Liver (tissue), 3 donors: ENCODE measurements around the gene LTK.

ENCODE experiments used
- ATF3 ChIP-seq: IDR thresholded peaks from 2 replicates; pipeline ENCODE4 v1.6.1; 2016; ENCODE audit warnings: antibody characterized with exemption
- CTCF ChIP-seq: fragments of 150-350 bp; IDR thresholded peaks from 2 replicates; pipeline ENCODE4 v1.5.1; 2017; ENCODE audit warnings: improper control_type of control experiment, low read depth, low read length; ENCODE audit not compliant: missing input control
- EGR1 ChIP-seq, 2 donors: IDR thresholded peaks; 2 replicates each; pipeline ENCODE4 v1.6.1; 2016 to 2018; ENCODE audit warnings: antibody characterized with exemption in 2 of 2, low read depth in 2 of 2
- FOXA2 ChIP-seq: IDR thresholded peaks from 2 replicates; pipeline ENCODE4 v1.6.1; 2016; ENCODE audit warnings: antibody characterized with exemption
- GABPA ChIP-seq, 2 donors: IDR thresholded peaks in 1 of 2; conservative IDR thresholded peaks in 1 of 2; 2 replicates each; pipeline ENCODE4 v1.6.1; 2016; ENCODE audit warnings: antibody characterized with exemption in 2 of 2, mild to moderate bottlenecking in 1 of 2, moderate library complexity in 1 of 2
- HNF4A ChIP-seq, 2 donors: conservative IDR thresholded peaks; 2 replicates each; pipeline ENCODE4 v1.6.1; 2016; ENCODE audit warnings: antibody characterized with exemption in 2 of 2, mild to moderate bottlenecking in 2 of 2
- RAD21 ChIP-seq, 2 donors: IDR thresholded peaks; 2 replicates each; pipeline ENCODE4 v1.6.1; 2016; ENCODE audit warnings: antibody characterized with exemption in 2 of 2, mild to moderate bottlenecking in 2 of 2
- SP1 ChIP-seq: IDR thresholded peaks from 2 replicates; pipeline ENCODE4 v1.6.1; 2018; ENCODE audit warnings: antibody characterized with exemption, mild to moderate bottlenecking
- TAF1 ChIP-seq: conservative IDR thresholded peaks from 2 replicates; pipeline ENCODE4 v1.6.1; 2016; ENCODE audit warnings: antibody characterized with exemption, mild to moderate bottlenecking
- YY1 ChIP-seq: IDR thresholded peaks from 2 replicates; pipeline ENCODE4 v1.6.1; 2016; ENCODE audit warnings: antibody characterized with exemption, mild to moderate bottlenecking
- ZBTB33 ChIP-seq: IDR thresholded peaks from 2 replicates; pipeline ENCODE4 v1.6.1; 2016; ENCODE audit warnings: antibody characterized with exemption
- TF ChIP-seq, protein P1 (sequence below): IDR thresholded peaks from 2 replicates; pipeline ENCODE4 v1.6.1; 2016; ENCODE audit warnings: antibody characterized with exemption
- donor health status: healthy.
- donor health status: healthy.

GRCh38 chr15:41553731-41554130 lies 40.1 kb upstream of the LTK start:
- no peak for TF ChIP-seq CTCF
- TF ChIP-seq TAF1: no peak
- no peak for TF ChIP-seq YY1
- TF ChIP-seq RAD21 (IDR thresholded peaks at IDR 0.05): no peak
- TF ChIP-seq, protein P1, sequence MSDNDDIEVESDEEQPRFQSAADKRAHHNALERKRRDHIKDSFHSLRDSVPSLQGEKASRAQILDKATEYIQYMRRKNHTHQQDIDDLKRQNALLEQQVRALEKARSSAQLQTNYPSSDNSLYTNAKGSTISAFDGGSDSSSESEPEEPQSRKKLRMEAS: no peak
- no peak for TF ChIP-seq HNF4A (conservative IDR thresholded peaks at IDR 0.05)
- no peak for TF ChIP-seq ATF3
- no peak for TF ChIP-seq ZBTB33
- no peak for TF ChIP-seq EGR1 (IDR thresholded peaks at IDR 0.05; ENCODE audit: low read depth in 2 of 2)
- no peak for TF ChIP-seq SP1
- no peak for TF ChIP-seq GABPA (IDR thresholded peaks at IDR 0.05 in 1 of 2, conservative IDR thresholded peaks at IDR 0.05 in 1 of 2)
- TF ChIP-seq FOXA2: no peak
